K562 (cell line): Measurements from ENCODE around the gene TNRC6B. TPM values are rescaled to one million over a fixed set of nuclear protein-coding genes. Genes with fewer than 3 reads are reported as not detected.
A peak's percentile ranks its signal among the peaks of the same experiment; 100 is the strongest.

Source experiments
- ARID1B ChIP-seq: fragments of 450-650 bp; IDR thresholded peaks from 2 replicates; pipeline ENCODE4 v1.6.1; 2016; ENCODE audit warnings: antibody characterized with exemption, mild to moderate bottlenecking, inconsistent platforms
- CCNT2 ChIP-seq: IDR thresholded peaks from 2 replicates; pipeline ENCODE4 v1.6.1; 2011; ENCODE audit warnings: borderline replicate concordance, low read depth, mild to moderate bottlenecking, moderate library complexity, mixed read lengths, low read length; ENCODE audit not compliant: insufficient read length; ENCODE audit errors: extremely low read depth
- CREB1 ChIP-seq, 2 experiments: sonication (generic) in 1 of 2; formaldehyde crosslinking in 1 of 2; IDR thresholded peaks; 2 replicates each; pipeline versions ENCODE4 v1.6.1 to v1.8.0; 2012 to 2022; ENCODE audit warnings: inconsistent platforms in 1 of 2, mild to moderate bottlenecking in 1 of 2, missing genetic modification reagents in 1 of 2, moderate library complexity in 1 of 2
- HDAC2 ChIP-seq: fragments of 450-650 bp; IDR thresholded peaks from 2 replicates; pipeline ENCODE4 v1.6.1; 2016; ENCODE audit warnings: mild to moderate bottlenecking
- NR2C1 ChIP-seq, 2 experiments: fragments of 450-650 bp; IDR thresholded peaks; 2 replicates each; pipeline ENCODE4 v1.6.1; 2017; ENCODE audit warnings: mild to moderate bottlenecking in 2 of 2, antibody characterized with exemption in 1 of 2, inconsistent platforms in 1 of 2, missing compliant biosample characterization in 1 of 2, missing genetic modification characterization in 1 of 2
- RB1 ChIP-seq: fragments of 450-650 bp; IDR thresholded peaks from 2 replicates; pipeline ENCODE4 v1.6.1; 2017; ENCODE audit warnings: low read depth, mild to moderate bottlenecking
- TAL1 ChIP-seq: fragments of 450-650 bp; IDR thresholded peaks from 2 replicates; pipeline ENCODE4 v1.6.1; 2016; ENCODE audit warnings: mild to moderate bottlenecking
- ZBTB8A ChIP-seq: fragments of 450-650 bp; IDR thresholded peaks from 2 replicates; pipeline ENCODE4 v1.6.1; 2018; ENCODE audit warnings: mild to moderate bottlenecking, moderate library complexity; ENCODE audit not compliant: partially characterized antibody
- ZEB2 ChIP-seq: fragments of 450-650 bp; IDR thresholded peaks from 2 replicates; pipeline ENCODE4 v1.6.1; 2016
- polyA plus RNA-seq, 8 experiments: library from polyadenylated mRNA; depleted of rRNA in 4 of 8; stranded (reverse) in 5 of 8; unstranded in 3 of 8; fragments of >200 nt; fragmentation: Nextera tagmentation in 2 of 8; fragmentation: Illumina TruSeq in 1 of 8; extraction: Ambion mirVana in 2 of 8; extraction: Trizol in 1 of 8; gene quantifications; 2 replicates each; pipeline versions ENCODE4 v1.2.1 to v1.2.3, GENCODE V29; 2011 to 2014; ENCODE audit warnings: inconsistent platforms in 1 of 8, missing spikeins in 1 of 8
- total RNA-seq, 7 experiments: library from RNA; depleted of rRNA in 6 of 7; stranded (reverse); fragments of >200 nt in 6 of 7; fragmentation: Illumina TruSeq in 2 of 7; extraction: Trizol in 2 of 7; gene quantifications; 2 replicates each; pipeline versions ENCODE4 v1.2.1 to v1.2.3, GENCODE V29; 2011 to 2021; ENCODE audit warnings: low replicate concordance in 1 of 7
- TF ChIP-seq, protein P1 (sequence below): fragments of 450-650 bp; IDR thresholded peaks from 2 replicates; pipeline ENCODE4 v1.6.1; 2017; ENCODE audit warnings: antibody characterized with exemption, mild to moderate bottlenecking
- TF ChIP-seq, protein P2 (sequence below): sonication (generic); IDR thresholded peaks from 2 replicates; pipeline ENCODE4 v1.6.1; 2016

The TNRC6B gene
- total and polyA plus RNA-seq, 9 of the 15 experiments (the other 6 are each of a cell fraction or from before 2014, with no cell fraction given) = 0.96 to 18.8 (median 10.8) TPM

DNA sequence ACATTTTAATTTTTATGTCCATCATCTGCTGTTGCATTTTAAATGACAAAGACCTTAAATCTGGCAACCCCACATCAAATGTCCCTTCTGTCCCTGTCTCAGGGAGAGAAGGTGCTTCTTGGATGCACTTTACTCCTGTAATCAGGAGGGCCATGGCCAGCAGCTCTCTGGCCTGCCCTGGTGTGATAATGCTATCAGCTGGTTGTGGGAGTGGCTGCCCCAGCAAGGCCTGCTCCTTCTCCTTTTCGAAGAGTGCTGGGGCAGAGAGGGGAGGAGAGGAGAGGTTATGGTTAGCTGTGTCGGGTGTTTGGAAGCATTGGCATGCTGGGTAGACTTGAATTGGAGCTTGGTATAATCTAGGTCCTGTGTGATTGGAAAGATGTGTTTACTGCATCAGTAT, 12.8 kb downstream of the TNRC6B start (continued):
- TF ChIP-seq CCNT2 (peak; percentile 29), RB1 (0 out of 2 replicates have a peak, but pooled peaks have one; percentile 17), CREB1 (IDR thresholded peaks at IDR 0.05) (peak; percentile 49; the same call in 1 of the 2 replicates), CREB1 (CRISPR knock-in tag; IDR thresholded peaks at IDR 0.05) (no peak), ARID1B (peak; percentile 98), NR2C1 (IDR thresholded peaks at IDR 0.05) (peak; percentile 19; the same call in 1 of the 2 replicates), NR2C1 (tag; IDR thresholded peaks at IDR 0.05) (no peak), ZBTB8A (no peak), TAL1 (peak; percentile 98), ZEB2 (peak; percentile 77; the same call in 1 of the 2 replicates), HDAC2 (peak; percentile 66)
- TF ChIP-seq, protein P1, sequence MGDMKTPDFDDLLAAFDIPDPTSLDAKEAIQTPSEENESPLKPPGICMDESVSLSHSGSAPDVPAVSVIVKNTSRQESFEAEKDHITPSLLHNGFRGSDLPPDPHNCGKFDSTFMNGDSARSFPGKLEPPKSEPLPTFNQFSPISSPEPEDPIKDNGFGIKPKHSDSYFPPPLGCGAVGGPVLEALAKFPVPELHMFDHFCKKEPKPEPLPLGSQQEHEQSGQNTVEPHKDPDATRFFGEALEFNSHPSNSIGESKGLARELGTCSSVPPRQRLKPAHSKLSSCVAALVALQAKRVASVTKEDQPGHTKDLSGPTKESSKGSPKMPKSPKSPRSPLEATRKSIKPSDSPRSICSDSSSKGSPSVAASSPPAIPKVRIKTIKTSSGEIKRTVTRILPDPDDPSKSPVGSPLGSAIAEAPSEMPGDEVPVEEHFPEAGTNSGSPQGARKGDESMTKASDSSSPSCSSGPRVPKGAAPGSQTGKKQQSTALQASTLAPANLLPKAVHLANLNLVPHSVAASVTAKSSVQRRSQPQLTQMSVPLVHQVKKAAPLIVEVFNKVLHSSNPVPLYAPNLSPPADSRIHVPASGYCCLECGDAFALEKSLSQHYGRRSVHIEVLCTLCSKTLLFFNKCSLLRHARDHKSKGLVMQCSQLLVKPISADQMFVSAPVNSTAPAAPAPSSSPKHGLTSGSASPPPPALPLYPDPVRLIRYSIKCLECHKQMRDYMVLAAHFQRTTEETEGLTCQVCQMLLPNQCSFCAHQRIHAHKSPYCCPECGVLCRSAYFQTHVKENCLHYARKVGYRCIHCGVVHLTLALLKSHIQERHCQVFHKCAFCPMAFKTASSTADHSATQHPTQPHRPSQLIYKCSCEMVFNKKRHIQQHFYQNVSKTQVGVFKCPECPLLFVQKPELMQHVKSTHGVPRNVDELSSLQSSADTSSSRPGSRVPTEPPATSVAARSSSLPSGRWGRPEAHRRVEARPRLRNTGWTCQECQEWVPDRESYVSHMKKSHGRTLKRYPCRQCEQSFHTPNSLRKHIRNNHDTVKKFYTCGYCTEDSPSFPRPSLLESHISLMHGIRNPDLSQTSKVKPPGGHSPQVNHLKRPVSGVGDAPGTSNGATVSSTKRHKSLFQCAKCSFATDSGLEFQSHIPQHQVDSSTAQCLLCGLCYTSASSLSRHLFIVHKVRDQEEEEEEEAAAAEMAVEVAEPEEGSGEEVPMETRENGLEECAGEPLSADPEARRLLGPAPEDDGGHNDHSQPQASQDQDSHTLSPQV = peak; percentile 45
- TF ChIP-seq, protein P2, sequence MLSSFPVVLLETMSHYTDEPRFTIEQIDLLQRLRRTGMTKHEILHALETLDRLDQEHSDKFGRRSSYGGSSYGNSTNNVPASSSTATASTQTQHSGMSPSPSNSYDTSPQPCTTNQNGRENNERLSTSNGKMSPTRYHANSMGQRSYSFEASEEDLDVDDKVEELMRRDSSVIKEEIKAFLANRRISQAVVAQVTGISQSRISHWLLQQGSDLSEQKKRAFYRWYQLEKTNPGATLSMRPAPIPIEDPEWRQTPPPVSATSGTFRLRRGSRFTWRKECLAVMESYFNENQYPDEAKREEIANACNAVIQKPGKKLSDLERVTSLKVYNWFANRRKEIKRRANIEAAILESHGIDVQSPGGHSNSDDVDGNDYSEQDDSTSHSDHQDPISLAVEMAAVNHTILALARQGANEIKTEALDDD = peak; percentile 85
